HepG2 (cell line): Measurements from ENCODE around the gene RHOT2.

Experiments used
- MXI1 ChIP-seq: IDR thresholded peaks from 3 replicates; pipeline ENCODE4 v1.6.1; 2012; ENCODE audit warnings: low read depth, low read length, inconsistent platforms, borderline replicate concordance
- PREB ChIP-seq: sonication (generic); formaldehyde crosslinking; IDR thresholded peaks from 2 replicates; pipeline ENCODE4 v1.4.0; 2020; ENCODE audit warnings: missing genetic modification reagents
- REST ChIP-seq, 2 experiments: IDR thresholded peaks; 2 replicates each; pipeline ENCODE4 v1.6.1; 2011 to 2012; ENCODE audit warnings: low read length in 2 of 2, borderline replicate concordance in 1 of 2, low read depth in 1 of 2, mild to moderate bottlenecking in 1 of 2, moderate library complexity in 1 of 2
- ZBTB21 ChIP-seq: sonication (generic); formaldehyde crosslinking; IDR thresholded peaks from 2 replicates; pipeline ENCODE4 v1.4.0; 2020; ENCODE audit warnings: missing genetic modification reagents
- TF ChIP-seq, protein P1 (sequence below): sonication (generic); formaldehyde crosslinking; IDR thresholded peaks from 2 replicates; pipeline ENCODE4 v1.5.0; 2020; ENCODE audit warnings: mild to moderate bottlenecking, missing genetic modification reagents, moderate library complexity

DNA sequence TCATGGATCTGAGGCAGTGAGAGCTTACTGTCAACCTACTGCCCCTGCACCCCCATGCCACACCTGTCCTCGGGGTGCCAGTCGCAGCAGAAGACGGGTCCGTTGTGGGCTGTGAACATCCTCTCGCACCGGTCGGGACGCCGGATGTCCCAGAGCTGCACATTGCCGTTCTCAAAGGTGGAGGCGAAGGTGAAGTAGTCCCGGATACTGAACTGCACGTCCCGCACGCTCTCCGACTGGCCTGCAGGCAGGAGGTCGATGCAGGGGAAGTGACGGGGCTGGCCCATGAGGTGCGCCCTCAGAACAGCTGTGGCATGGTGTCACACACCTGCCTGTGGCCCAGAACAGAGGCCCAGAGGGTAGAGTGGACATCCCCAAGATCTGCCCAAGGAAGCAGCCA lies 19.6 kb downstream of the RHOT2 start:
- TF ChIP-seq PREB (CRISPR knock-in tag), result no peak
- TF ChIP-seq ZBTB21, result no peak
- TF ChIP-seq MXI1, result no peak
- TF ChIP-seq, protein P1, sequence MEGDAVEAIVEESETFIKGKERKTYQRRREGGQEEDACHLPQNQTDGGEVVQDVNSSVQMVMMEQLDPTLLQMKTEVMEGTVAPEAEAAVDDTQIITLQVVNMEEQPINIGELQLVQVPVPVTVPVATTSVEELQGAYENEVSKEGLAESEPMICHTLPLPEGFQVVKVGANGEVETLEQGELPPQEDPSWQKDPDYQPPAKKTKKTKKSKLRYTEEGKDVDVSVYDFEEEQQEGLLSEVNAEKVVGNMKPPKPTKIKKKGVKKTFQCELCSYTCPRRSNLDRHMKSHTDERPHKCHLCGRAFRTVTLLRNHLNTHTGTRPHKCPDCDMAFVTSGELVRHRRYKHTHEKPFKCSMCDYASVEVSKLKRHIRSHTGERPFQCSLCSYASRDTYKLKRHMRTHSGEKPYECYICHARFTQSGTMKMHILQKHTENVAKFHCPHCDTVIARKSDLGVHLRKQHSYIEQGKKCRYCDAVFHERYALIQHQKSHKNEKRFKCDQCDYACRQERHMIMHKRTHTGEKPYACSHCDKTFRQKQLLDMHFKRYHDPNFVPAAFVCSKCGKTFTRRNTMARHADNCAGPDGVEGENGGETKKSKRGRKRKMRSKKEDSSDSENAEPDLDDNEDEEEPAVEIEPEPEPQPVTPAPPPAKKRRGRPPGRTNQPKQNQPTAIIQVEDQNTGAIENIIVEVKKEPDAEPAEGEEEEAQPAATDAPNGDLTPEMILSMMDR (CRISPR knock-in tag), result no peak
- no peak for TF ChIP-seq REST (IDR thresholded peaks at IDR 0.05; ENCODE audit: borderline replicate concordance in 1 of 2, low read depth in 1 of 2, low read length in 2 of 2)
